Measurements from ENCODE around the gene LMAN1. TPM values are rescaled to one million over a fixed set of nuclear protein-coding genes. Genes with fewer than 3 reads are reported as not detected.
A peak's percentile ranks its signal among the peaks of the same experiment; 100 is the strongest.

The LMAN1 gene, protein sequence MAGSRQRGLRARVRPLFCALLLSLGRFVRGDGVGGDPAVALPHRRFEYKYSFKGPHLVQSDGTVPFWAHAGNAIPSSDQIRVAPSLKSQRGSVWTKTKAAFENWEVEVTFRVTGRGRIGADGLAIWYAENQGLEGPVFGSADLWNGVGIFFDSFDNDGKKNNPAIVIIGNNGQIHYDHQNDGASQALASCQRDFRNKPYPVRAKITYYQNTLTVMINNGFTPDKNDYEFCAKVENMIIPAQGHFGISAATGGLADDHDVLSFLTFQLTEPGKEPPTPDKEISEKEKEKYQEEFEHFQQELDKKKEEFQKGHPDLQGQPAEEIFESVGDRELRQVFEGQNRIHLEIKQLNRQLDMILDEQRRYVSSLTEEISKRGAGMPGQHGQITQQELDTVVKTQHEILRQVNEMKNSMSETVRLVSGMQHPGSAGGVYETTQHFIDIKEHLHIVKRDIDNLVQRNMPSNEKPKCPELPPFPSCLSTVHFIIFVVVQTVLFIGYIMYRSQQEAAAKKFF
- total RNA-seq (2014; rRNA removed; shearing (Covaris generic)) = 36.6 and 46.2 TPM in 2 replicates

GRCh38 chr18:59358712-59359575, at the start of gene LMAN1:
Gene LMAN1 (minus strand): TSS chr18:59359265. CDS start chr18:59359244, 21 bp downstream.
- DNase-seq (ENCODE audit: low spot score) = peak; percentile 83

DNA sequence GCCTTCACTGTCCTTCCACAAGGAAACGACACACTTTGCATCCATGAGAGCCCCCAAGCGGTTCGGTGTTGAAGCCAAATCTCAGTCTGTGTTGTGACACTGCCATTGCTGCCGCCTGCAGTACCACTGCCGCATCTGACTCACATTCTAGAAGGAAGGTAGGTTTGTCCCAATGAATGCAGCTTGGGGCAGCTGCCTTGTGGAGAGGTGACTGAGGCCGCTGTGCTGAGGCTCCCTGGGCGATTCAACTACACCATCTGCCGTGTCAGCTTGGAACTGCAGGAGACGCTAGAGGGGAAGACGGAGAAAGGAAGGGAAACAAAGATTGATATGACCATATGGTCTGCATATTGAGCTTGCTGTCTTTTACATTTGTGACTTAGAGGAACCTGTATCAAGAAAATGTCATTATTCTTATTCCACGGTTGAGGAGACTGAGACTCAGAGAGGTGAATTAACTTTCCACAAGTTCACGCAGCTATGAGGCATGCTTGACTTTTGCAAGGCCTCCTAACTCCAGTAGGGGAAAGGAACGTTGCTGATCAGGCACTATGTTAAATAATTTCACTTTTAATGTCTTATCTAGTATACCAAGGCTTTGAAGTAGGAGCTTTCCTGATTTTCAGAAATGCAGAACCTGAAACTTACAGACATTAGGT, 43.5 kb upstream of the LMAN1 start:
- peak; percentile 86 for DNase-seq (ENCODE audit: low spot score)

DNA sequence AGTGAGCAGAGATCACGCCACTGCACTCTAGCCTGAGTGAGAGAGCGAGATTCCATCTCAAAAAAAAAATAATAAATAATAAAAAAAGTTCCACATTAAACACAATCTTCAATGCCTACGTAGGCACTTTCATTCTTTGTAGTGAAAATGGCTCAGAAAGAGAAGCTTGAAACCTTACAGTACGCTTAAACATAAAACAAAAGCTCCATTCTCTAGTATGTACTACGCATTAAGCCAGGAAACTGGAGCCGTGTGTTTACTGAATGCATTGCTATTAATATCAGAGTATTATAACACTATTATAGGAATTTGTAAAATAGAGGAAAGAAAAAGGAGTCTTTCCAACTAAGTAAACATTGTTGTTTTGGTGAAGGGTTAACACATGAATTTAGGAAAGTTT, 41.3 kb upstream of the LMAN1 start:
- DNase-seq (ENCODE audit: low spot score) = no peak

DNA sequence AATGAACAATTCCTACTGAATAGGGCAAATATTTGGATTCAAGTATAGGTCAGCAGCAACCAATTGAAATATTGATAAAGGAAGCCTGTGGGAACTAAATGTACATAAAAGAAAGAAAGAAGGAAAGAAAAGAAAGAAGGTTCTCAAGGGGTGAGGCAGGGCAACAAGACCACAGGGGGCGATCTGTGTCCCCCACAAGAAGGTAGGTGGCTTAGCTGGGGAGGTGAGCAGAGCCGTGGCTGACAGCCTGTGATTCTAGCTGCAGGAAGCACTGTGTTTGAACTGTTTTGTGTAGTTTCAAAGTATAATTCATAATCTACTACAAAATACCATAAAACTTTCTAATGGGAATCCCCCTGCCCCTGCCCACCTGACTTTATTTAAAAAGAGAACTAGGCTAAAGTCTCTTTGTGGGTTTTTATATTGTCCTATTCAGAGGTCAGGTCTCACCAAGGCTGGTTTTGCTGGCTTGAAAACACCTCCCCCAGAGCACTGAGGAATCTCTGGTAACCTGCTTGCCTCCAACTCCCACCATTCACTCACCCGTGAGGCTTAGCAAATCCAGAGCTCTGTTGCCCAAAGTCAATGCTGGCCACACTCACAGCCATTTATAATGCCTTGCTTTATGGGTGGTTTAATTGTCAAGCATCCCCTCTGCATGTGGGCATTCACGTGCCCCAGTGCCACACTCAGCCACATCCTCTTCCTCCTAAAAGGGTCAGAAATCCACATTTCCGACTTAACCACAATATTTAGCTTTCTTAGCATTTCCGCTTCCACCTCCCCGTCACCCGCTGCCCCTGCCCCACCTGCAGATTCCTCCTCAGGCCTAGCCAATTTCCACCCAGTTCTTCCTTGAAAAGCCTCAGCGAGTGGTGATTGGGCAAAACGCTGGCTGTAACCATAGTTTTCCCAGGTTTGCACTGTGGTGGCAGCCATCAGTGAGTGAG, 36.4 kb upstream of the LMAN1 start:
- no peak for DNase-seq (ENCODE audit: low spot score)

- no peak for DNase-seq (ENCODE audit: low spot score)
Observed at GRCh38 chr18:59393381-59393780, 34.3 kb upstream of the LMAN1 start.

DNA sequence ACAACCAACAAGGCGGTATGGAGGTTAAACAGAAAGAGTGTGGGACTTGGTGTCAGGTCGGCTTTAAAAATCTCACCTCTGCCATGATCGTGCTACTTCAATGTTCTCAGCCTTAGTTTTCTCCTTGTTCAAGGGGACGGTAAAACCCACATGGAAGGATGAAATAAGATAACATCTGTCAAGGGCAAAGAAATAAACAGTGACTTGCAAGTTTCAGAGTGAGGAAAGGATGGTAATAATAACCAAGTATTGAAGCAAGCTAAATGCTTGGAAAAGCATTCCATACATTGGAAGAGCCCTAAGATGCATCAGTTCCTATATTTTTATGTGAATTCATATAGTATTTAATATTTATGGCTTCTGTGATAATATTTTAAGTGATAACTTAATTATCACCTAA, 29.8 kb upstream of the LMAN1 start:
- no peak for DNase-seq (ENCODE audit: low spot score)

GRCh38 chr18:59387687-59388565, 28.9 kb upstream of the LMAN1 start:
- no peak for DNase-seq (ENCODE audit: low spot score)

DNA sequence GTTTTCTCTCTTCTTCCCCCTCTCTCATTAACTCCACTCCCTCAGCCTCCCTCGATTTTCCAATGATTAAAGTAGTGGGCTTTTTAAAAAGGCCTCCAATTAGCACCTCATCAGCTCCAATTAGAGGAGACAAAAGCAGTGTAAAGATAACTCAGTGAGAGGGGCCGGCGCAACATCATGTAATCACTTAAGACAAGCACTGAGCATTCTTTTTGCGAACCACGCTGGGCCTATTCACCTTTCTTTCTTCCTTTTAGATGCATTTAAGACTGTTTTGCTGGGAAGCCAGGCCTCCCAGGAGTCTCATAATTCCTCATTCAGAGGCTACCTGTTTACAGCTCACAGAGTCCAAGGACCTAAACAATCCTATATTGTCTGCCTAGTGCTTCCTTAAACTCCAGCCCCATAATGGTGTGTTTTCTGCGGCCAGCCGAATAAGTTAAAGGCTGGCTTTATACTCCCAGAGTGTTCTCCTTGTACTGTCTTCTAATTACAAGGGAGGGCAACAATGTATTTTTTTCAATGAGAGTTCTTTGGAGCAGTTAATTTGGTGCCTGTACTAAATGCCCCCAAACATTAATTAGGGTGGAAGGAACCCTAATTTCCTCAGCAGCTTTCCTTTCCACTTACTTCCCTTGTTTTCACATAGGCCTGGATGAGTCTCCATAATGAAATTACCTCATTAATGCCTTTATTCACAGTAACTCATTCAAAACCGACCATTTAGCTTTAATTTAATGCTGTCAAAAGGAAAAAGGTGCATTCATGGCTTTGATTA, 28.0 kb upstream of the LMAN1 start:
- no peak for DNase-seq (ENCODE audit: low spot score)

DNA sequence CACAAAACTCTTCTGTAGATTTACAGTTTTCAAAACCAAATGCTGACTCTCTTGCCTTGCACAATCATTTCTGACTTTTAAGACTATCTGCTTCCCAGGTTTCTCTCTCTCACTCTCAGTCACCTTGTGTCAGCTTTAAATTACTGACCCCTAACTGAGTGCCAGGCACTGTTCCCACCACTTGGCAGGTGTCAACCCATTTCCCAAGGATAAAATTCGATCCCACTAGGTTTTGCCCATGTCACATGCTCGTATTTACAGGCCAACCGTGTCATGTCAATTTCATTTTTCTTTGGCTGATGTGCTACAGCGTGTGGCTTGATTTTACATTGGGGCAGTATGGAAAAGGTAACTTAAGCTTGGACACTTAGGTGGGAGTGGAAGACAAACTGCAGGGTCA, 26.1 kb upstream of the LMAN1 start:
- DNase-seq (ENCODE audit: low spot score) = no peak

DNA sequence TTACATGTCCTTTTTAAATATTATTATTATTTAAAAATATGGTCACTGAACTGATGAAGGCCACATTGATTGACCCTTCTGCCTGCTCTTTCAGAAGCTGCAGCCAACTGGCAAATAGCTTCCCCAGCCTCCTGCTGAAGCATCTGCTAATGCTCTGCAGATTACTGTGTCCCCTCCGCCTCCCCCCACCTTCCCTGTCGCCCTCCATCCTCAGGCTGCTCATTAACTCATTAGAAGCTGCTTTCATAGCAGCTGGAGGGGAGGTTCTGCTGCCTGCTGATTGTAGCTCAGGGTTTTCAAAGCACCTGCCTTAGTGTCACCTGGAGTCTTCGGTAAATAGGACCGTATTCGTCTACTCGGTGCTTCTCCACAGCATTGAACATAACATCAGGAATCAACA, 24.8 kb upstream of the LMAN1 start:
- no peak for DNase-seq (ENCODE audit: low spot score)

GRCh38 chr18:59382383-59382782, 23.3 kb upstream of the LMAN1 start:
- no peak for DNase-seq (ENCODE audit: low spot score)

DNA sequence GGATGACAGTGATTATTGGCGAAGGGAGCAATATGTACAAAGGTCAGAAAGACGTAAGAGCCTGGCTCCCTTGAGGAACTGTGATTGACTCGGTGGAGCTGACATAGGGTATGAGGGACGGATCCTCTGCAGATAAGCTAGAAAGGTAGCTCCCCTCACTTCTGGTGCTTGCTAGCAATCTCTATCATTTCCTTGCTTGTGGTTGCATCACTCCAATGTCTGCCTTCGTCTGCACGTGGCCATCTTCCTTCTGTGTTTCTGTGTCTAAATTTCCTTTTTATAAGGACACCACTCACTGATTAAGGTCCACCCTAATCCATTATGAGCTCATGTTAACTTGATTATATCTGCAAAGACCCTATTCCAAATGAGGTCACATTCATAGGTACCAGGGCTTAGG, 22.9 kb upstream of the LMAN1 start:
- DNase-seq (ENCODE audit: low spot score) = no peak

- no peak for DNase-seq (ENCODE audit: low spot score)
Observed at GRCh38 chr18:59380706-59381105, 21.6 kb upstream of the LMAN1 start.

DNA sequence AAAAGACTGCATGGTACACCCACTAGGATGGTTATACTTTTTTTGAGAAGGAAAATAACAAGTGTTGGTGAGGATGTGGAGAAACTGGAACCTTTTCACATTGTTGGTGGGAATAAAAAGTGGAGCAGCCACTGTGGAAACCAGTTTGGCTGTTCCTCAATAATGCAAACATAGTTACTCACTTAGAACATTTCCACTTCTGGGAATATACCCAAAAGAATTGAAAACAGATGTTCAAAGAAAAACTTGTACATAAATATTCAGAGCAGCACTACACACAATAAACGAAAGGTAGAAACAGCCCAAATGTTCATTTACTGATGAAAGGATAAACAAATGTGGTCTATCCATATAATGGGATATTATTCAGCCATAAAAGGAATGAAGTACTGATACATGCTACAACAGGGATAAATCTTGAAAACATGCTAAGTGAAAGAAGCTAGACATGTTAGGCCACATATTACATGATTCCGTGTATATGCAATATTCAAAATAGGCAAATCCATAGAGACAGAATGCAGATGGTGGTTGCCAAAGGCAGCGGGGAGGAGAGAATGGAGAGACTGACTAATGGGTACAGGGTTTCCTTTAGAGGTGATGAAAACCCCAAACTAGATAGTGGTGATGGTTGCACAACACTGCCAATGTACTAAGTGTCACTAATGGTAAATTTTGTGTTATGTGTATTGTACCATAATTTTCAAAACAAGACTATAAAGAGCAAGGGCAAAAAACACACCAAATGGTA, 20.9 kb upstream of the LMAN1 start:
- no peak for DNase-seq (ENCODE audit: low spot score)

- no peak for DNase-seq (ENCODE audit: low spot score)
Observed at GRCh38 chr18:59377613-59378337, 18.7 kb upstream of the LMAN1 start.

- DNase-seq (ENCODE audit: low spot score) = no peak
Observed at GRCh38 chr18:59376351-59376935, 17.4 kb upstream of the LMAN1 start.

DNA sequence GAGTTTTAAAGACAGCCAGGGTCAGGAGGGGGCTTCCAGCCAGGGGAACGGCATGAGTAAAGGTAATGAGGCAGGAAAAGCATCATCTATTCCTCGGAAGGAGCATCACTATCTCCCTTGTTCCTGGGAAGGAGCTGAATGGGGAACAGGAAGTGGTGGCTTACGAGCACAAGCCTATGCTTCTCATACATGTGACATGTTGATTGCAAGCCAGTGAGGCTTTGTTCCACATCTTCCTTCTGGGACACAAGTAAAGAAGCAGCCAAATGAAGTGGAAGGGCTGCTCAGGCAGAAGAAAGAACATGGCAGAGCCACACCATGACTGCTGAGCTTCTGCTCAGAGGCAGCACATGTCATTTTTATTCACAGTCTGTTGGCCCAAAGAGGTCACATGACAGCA, 15.1 kb upstream of the LMAN1 start:
- no peak for DNase-seq (ENCODE audit: low spot score)

Data from HT-29 (cell line).